DND-41 (cell line): Measurements from ENCODE around the gene FASN.

Experiments used
- EZH2 ChIP-seq: IDR thresholded peaks from 3 replicates; pipeline ENCODE4 v1.6.1; 2012; ENCODE audit warnings: borderline replicate concordance, low read depth, mild to moderate bottlenecking, moderate library complexity, low read length, inconsistent platforms; ENCODE audit not compliant: severe bottlenecking
- TF ChIP-seq, protein P1 (sequence below): IDR thresholded peaks from 2 replicates; pipeline ENCODE4 v1.5.1; 2012; ENCODE audit warnings: borderline replicate concordance, low read length, moderate library complexity, mild to moderate bottlenecking; ENCODE audit not compliant: poor library complexity, severe bottlenecking; ENCODE audit errors: extremely low read depth

DNA sequence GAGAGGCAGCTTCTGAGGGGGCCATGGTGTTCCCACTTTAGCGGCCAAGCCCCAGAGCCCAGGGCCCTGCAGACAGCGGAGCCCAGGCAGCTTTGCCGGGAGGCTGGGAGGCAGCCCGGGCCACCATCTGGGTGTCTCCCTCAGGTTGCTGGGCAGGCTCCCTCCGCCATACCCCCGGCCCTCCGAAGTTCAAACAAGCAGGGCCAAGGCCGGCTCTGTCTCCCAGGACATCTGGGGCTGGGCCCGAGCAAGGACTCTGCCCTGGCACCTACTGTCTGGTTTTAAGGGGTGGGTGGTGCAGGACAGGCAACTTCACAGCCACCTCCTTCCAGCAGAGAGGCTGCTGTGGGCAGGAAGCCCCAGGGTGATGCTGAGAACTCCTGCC is 35.1 kb downstream of the FASN start:
- TF ChIP-seq, protein P1, sequence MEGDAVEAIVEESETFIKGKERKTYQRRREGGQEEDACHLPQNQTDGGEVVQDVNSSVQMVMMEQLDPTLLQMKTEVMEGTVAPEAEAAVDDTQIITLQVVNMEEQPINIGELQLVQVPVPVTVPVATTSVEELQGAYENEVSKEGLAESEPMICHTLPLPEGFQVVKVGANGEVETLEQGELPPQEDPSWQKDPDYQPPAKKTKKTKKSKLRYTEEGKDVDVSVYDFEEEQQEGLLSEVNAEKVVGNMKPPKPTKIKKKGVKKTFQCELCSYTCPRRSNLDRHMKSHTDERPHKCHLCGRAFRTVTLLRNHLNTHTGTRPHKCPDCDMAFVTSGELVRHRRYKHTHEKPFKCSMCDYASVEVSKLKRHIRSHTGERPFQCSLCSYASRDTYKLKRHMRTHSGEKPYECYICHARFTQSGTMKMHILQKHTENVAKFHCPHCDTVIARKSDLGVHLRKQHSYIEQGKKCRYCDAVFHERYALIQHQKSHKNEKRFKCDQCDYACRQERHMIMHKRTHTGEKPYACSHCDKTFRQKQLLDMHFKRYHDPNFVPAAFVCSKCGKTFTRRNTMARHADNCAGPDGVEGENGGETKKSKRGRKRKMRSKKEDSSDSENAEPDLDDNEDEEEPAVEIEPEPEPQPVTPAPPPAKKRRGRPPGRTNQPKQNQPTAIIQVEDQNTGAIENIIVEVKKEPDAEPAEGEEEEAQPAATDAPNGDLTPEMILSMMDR, result no peak
- no peak for TF ChIP-seq EZH2
